Lower lobe of right lung (tissue), 2 donors: ENCODE results near the gene KIAA0825. TPM values are rescaled to one million over a fixed set of nuclear protein-coding genes. Genes with fewer than 3 reads are reported as not detected.
"Not testable (repeated sequence)": the region's sequence is repeated elsewhere in the genome, so short reads cannot be mapped to it uniquely, and the experiment has no call there.

ENCODE experiments used
- ATAC-seq, 2 donors: fragments of 200-7000 bp; cut with Tn5 transposase; one replicate each; pipeline ENCODE4 v1.9.1; 2020 to 2022; ENCODE audit warnings: mild to moderate bottlenecking in 2 of 2, moderate library complexity in 2 of 2
- DNase-seq: peaks from one replicate; pipeline ENCODE4 v3.0.0-alpha.2; 2020
- H3K27ac ChIP-seq: fragments of 200-600 bp; one replicate; pipeline ENCODE4 v1.8.0; 2022
- H3K27me3 ChIP-seq: fragments of 200-600 bp; one replicate; pipeline ENCODE4 v1.8.0; 2022; ENCODE audit warnings: low read depth
- H3K36me3 ChIP-seq: fragments of 200-600 bp; one replicate; pipeline ENCODE4 v1.8.0; 2022; ENCODE audit warnings: mild to moderate bottlenecking
- H3K4me1 ChIP-seq: fragments of 200-600 bp; one replicate; pipeline ENCODE4 v1.8.0; 2022
- H3K4me3 ChIP-seq: fragments of 200-600 bp; one replicate; pipeline ENCODE4 v1.8.0; 2022; ENCODE audit warnings: mild to moderate bottlenecking
- H3K9me3 ChIP-seq: fragments of 200-600 bp; one replicate; pipeline ENCODE4 v1.8.0; 2022
- CTCF ChIP-seq: fragments of 200-600 bp; IDR thresholded peaks from one replicate; pipeline ENCODE4 v1.8.0; 2022; ENCODE audit warnings: antibody characterized with exemption, mild to moderate bottlenecking
- intact Hi-C: fragments of 100-400 bp; cut with DNase I; formaldehyde crosslinking; loops from one replicate; pipeline ENCODE4 v1.11.0; 2022
- total RNA-seq: library from RNA; stranded (reverse); fragmentation: NEBNext Ultra II Directional; extraction: Animal tissue kit (Norgen Biotek cat#: 25700); gene quantifications from one replicate; pipeline ENCODE4 v1.2.1, GENCODE V29; 2021
- donor health status: DM: no; HTN: yes; CAD: no; lungs with severe emphysema.

Gene KIAA0825
- total RNA-seq, 1 donor from 2014 or later: 5.5 TPM

GRCh38 chr5:94575196-94575595 is 43.2 kb downstream of the KIAA0825 start:
- no peak overlapping the region for H3K4me3 ChIP-seq
- H3K27me3 ChIP-seq: no peaks in the 10 kb centered on the region
- DNase-seq: no peak
- intact Hi-C loops: no loop called here
- no peaks in the 10 kb centered on the region for H3K36me3 ChIP-seq
- no peaks in the 10 kb centered on the region for H3K4me1 ChIP-seq
- no peak overlapping the region for H3K27ac ChIP-seq
- no peak for TF ChIP-seq CTCF
- H3K9me3 ChIP-seq: no peaks in the 10 kb centered on the region
- ATAC-seq: no peak

GRCh38 chr5:94573349-94573748 is 45.1 kb downstream of the KIAA0825 start:
- ATAC-seq, H3K4me1 ChIP-seq, H3K36me3 ChIP-seq, H3K27ac ChIP-seq, intact Hi-C loops, H3K4me3 ChIP-seq, DNase-seq, H3K27me3 ChIP-seq, H3K9me3 ChIP-seq: not testable (repeated sequence)

GRCh38 chr5:94571415-94571814 is 47.0 kb downstream of the KIAA0825 start:
- H3K4me3 ChIP-seq: no peak overlapping the region
- H3K4me1 ChIP-seq: no peaks in the 10 kb centered on the region
- no peaks in the 10 kb centered on the region for H3K36me3 ChIP-seq
- no peaks in the 10 kb centered on the region for H3K27me3 ChIP-seq
- intact Hi-C loops: no loop called here
- no peak for ATAC-seq
- DNase-seq: no peak
- no peak for TF ChIP-seq CTCF
- no peaks in the 10 kb centered on the region for H3K9me3 ChIP-seq
- no peak overlapping the region for H3K27ac ChIP-seq

GRCh38 chr5:94564812-94565211 is 53.6 kb downstream of the KIAA0825 start:
- TF ChIP-seq CTCF: no peak
- intact Hi-C loops: no loop called here
- DNase-seq (no peak), ATAC-seq (no peak)
- no peaks in the 10 kb centered on the region for H3K36me3 ChIP-seq
- H3K27ac ChIP-seq: no peak overlapping the region
- H3K4me3 ChIP-seq: no peak overlapping the region
- H3K27me3 ChIP-seq: no peaks in the 10 kb centered on the region
- no peaks in the 10 kb centered on the region for H3K9me3 ChIP-seq
- H3K4me1 ChIP-seq: no peaks in the 10 kb centered on the region

GRCh38 chr5:94562327-94562971 is 56.0 kb downstream of the KIAA0825 start:
- no peak overlapping the region for H3K27ac ChIP-seq
- TF ChIP-seq CTCF: no peak
- intact Hi-C loops: no loop called here
- H3K36me3 ChIP-seq: no peaks in the 10 kb centered on the region
- no peaks in the 10 kb centered on the region for H3K4me1 ChIP-seq
- no peak for DNase-seq
- no peaks in the 10 kb centered on the region for H3K27me3 ChIP-seq
- H3K4me3 ChIP-seq: no peak overlapping the region
- no peak for ATAC-seq
- no peaks in the 10 kb centered on the region for H3K9me3 ChIP-seq

GRCh38 chr5:94558028-94558427 is 60.4 kb downstream of the KIAA0825 start:
- no peaks in the 10 kb centered on the region for H3K36me3 ChIP-seq
- no peak for ATAC-seq

More at GRCh38 chr5:94558028-94558427, 60.4 kb downstream of the KIAA0825 start:
- intact Hi-C loops: no loop called here
- Histone ChIP-seq H3K27ac (no peak overlapping the region), H3K4me3 (no peak overlapping the region), H3K27me3 (no peaks in the 10 kb centered on the region), H3K4me1 (no peaks in the 10 kb centered on the region), H3K9me3 (no peaks in the 10 kb centered on the region)
- TF ChIP-seq CTCF: no peak
- no peak for DNase-seq
